GM19438 (cell line): ENCODE results near the gene SPDYE3.
A peak's percentile ranks its signal among the peaks of the same experiment; 100 is the strongest.
"Not testable (repeated sequence)": the region's sequence is repeated elsewhere in the genome, so short reads cannot be mapped to it uniquely, and the experiment has no call there.

Experiments used
- ATAC-seq: cut with Tn5 transposase; IDR thresholded peaks from one replicate; pipeline ENCODE4 v1.9.1; 2021; ENCODE audit warnings: low read depth; ENCODE audit not compliant: unreplicated experiment

SPDYE3 gene

GRCh38 chr7:100348805-100349204, 41.3 kb downstream of the SPDYE3 start:
- ATAC-seq: no peak

DNA sequence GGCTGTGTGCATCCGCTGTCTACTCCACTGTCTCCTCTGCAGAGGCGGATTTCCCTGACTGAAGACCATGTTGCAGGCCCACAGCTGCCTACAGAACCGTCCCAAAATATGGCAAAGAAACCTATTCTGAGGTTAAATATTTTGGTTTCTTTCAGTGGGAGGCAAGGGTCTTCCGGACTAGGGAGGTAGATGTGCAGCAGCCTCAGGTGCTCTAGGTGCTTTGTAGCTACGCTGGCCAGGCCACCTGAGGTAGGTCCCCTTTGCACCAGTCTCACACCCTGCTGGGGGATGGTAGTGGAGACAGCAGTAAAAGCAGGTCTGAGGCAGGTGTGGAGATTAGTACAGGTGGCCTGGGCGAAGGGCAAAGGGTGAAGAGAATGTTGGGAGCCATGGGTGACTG, 42.3 kb downstream of the SPDYE3 start:
- no peak for ATAC-seq

- no peak for ATAC-seq
Observed at GRCh38 chr7:100351657-100352058, 44.2 kb downstream of the SPDYE3 start.

DNA sequence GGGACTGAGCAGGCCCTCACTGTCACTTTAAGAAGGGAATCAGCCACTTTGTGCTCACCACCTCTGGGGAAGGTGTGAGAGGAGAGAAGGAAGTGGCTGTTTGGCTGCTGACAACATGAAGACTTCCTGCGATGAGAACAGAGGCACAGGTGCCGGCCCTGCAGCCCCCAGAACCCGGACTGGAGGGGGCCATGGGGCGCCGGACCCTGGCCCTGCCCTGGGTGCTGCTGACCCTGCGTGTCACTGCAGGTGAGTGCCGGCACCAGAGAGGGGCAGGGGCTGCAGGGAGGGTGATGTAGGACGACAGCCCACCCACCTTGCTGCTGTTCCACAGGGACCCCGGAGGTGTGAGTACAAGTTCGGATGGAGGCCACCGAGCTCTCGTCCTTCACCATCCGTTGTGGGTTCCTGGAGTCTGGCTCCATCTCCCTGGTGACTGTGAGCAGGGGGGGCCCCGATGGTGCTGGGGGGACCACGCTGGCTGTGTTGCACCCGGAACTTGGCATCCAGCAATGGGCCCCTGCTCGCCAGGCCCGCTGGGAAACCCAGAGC, 44.8 kb downstream of the SPDYE3 start:
- ATAC-seq: not testable (repeated sequence)

- no peak for ATAC-seq
Observed at GRCh38 chr7:100352984-100353684, 45.6 kb downstream of the SPDYE3 start.

GRCh38 chr7:100353685-100354330, 46.3 kb downstream of the SPDYE3 start:
- no peak for ATAC-seq

DNA sequence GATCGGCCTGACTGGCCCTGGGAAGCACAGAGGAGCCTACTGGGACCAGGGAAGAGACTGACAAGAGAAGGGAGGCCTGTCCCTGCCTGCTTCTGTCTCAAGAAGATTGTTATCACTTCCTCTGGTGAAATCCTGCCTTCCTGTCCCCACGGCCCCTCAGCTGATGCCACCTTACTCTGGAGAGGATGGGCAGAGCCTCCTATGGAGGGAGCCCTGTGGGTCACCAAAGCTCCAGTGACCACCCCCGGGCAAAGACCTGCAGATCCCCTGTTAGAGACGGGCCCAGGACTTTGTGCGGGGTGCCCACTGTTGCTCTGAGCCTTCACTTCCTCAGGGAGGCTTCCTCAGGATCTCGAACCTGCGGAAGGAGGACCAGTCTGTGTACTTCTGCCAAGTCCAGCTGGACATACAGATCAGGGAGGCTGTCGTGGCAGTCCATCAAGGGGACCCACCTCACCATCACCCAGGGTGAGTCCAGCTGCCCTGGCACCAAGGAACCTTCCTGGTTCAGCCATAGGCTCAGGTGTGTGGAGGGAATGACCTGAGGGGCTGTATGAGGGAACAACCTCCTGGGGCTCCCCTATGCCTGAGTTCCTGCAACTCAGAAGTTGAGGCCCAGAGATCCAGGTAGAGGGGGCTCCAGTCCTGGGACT, 49.0 kb downstream of the SPDYE3 start:
- no peak for ATAC-seq

DNA sequence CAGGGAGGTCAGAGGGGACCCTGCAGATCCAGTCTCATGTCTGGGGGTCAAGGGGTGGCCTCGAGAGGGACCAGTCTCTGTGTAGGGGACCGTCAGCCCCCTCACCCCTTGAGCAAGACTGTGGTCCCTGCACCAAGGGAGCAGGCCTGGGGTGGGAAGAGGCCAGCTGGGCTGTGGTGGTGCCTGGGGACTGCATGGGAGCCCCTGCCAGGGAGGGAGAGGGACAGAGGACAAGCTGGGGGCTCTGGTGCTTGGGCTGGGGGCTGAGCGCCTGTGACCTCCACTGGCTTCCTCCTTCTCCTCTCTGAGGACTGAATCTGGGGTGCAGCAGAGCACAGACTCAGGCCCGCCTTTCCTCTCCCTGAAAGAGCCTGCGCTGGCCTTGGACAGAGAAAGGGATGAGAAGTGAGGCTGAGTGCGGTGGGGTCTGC, 49.6 kb downstream of the SPDYE3 start:
- ATAC-seq: no peak

- ATAC-seq: peak; percentile 49
Observed at GRCh38 chr7:100358027-100358856, 50.7 kb downstream of the SPDYE3 start, which contains the start of gene PILRB. Gene PILRB (plus strand): TSS chr7:100358117. CDS start chr7:100358303, 186 bp downstream.

GRCh38 chr7:100358857-100359212, 51.3 kb downstream of the SPDYE3 start:
- no peak for ATAC-seq

GRCh38 chr7:100360135-100360854, 52.8 kb downstream of the SPDYE3 start:
- ATAC-seq: no peak

- no peak for ATAC-seq
Observed at GRCh38 chr7:100363098-100363497, 55.6 kb downstream of the SPDYE3 start.

DNA sequence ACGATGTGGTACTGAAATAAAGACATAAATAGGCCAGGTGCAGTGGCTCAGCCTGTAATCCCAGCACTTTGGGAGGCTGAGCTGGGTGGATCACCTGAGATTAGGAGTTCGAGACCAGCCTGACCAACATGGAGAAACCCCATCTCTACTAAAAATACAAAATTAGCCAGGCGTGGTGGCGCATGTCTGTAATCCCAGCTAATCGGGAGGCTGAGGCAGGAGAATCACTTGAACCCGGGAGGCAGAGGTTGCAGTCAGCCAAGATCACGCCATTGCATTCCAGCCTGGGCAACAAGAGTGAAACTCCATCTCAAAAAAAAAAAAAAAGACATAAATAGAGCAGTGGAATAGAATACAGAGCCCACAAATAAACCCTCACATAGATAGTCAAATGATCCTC, 56.3 kb downstream of the SPDYE3 start:
- ATAC-seq: not testable (repeated sequence)

GRCh38 chr7:100364480-100364879, 57.0 kb downstream of the SPDYE3 start:
- no peak for ATAC-seq

- ATAC-seq: not testable (repeated sequence)
Observed at GRCh38 chr7:100365998-100366367, 58.5 kb downstream of the SPDYE3 start.

GRCh38 chr7:100366411-100367250, 59.1 kb downstream of the SPDYE3 start:
- ATAC-seq: no peak

- ATAC-seq: no peak
Observed at GRCh38 chr7:100367251-100367620, 59.7 kb downstream of the SPDYE3 start.

GRCh38 chr7:100367676-100368613, 60.4 kb downstream of the SPDYE3 start:
- ATAC-seq: no peak
